SK-N-SH (cell line): ENCODE measurements around the gene LRCH4. TPM values are rescaled to one million over a fixed set of nuclear protein-coding genes. Genes with fewer than 3 reads are reported as not detected.

Source experiments
- CTCF ChIA-PET: fragments of 300-600, 350-600 bp; formaldehyde crosslinking; extraction: SDS; loops from one replicate; lab custom pipeline; 2021; lab: Yijun Ruan, JAX
- POLR2A ChIA-PET: fragments of 350-600 bp; sonication (Branson Sonifier 250); formaldehyde crosslinking; extraction: SDS; loops from one replicate; lab custom pipeline; 2020; ENCODE audit warnings: antibody characterized with exemption, inconsistent platforms; lab: Yijun Ruan, JAX
- DNase-seq: peaks from one replicate; pipeline ENCODE4 v3.0.0; 2012
- H2AFZ ChIP-seq: fragments of 200-600 bp; sonication (generic); 2 replicates; pipeline ENCODE4 v1.8.1; 2016; ENCODE audit warnings: antibody characterized with exemption, mild to moderate bottlenecking, low read depth
- H3F3A ChIP-seq: fragments of 200-600 bp; sonication (generic); replicated peaks from 2 replicates; pipeline ENCODE3; 2016; ENCODE audit warnings: antibody characterized with exemption, mild to moderate bottlenecking; ENCODE audit not compliant: insufficient read depth
- H3K27ac ChIP-seq, 2 experiments: fragments of 200-500 bp in 1 of 2; fragments of 200-600 bp in 1 of 2; sonication (Bioruptor generic) in 1 of 2; sonication (generic), shearing (Covaris generic) in 1 of 2; 2 replicates each; pipeline versions ENCODE4 v1.5.1 to v1.6.1; 2014 to 2016; ENCODE audit warnings: low read depth in 2 of 2, inconsistent platforms in 1 of 2, low read length in 1 of 2, mild to moderate bottlenecking in 1 of 2, mixed read lengths in 1 of 2
- H3K27me3 ChIP-seq: fragments of 200-600 bp; sonication (generic), shearing (Covaris generic); 2 replicates; pipeline ENCODE4 v1.6.1; 2016; ENCODE audit warnings: mixed run types; ENCODE audit not compliant: insufficient read depth
- H3K36me3 ChIP-seq, 2 experiments: fragments of 200-500 bp in 1 of 2; fragments of 200-600 bp in 1 of 2; sonication (Bioruptor generic) in 1 of 2; sonication (generic) in 1 of 2; replicated peaks in 1 of 2; 2 replicates each; pipeline versions ENCODE3 to v1.5.1; 2014 to 2016; ENCODE audit warnings: low read length in 1 of 2, mild to moderate bottlenecking in 1 of 2; ENCODE audit not compliant: insufficient read depth in 2 of 2, control insufficient read depth in 1 of 2
- H3K4me1 ChIP-seq, 2 experiments: fragments of 200-500 bp in 1 of 2; fragments of 200-600 bp in 1 of 2; sonication (Bioruptor generic) in 1 of 2; sonication (generic), shearing (Covaris generic) in 1 of 2; 2 replicates each; pipeline versions ENCODE4 v1.5.1 to v1.6.1; 2014 to 2016; ENCODE audit warnings: low read depth in 1 of 2, low read length in 1 of 2, mixed run types in 1 of 2; ENCODE audit not compliant: insufficient read depth in 2 of 2, control insufficient read depth in 1 of 2
- H3K4me2 ChIP-seq: fragments of 200-600 bp; sonication (generic), shearing (Covaris generic); 2 replicates; pipeline ENCODE4 v1.6.1; 2017; ENCODE audit warnings: mixed run types
- H3K4me3 ChIP-seq, 2 experiments: fragments of 200-500 bp in 1 of 2; fragments of 200-600 bp in 1 of 2; sonication (Bioruptor generic) in 1 of 2; sonication (generic), shearing (Covaris generic) in 1 of 2; 2 replicates each; pipeline versions ENCODE4 v1.5.1 to v1.8.1; 2014 to 2016; ENCODE audit warnings: low read depth in 2 of 2, inconsistent platforms in 1 of 2, low read length in 1 of 2, mild to moderate bottlenecking in 1 of 2, mixed read lengths in 1 of 2, moderate library complexity in 1 of 2
- H3K79me2 ChIP-seq: fragments of 200-600 bp; sonication (generic); 2 replicates; pipeline ENCODE4 v1.8.1; 2017; ENCODE audit warnings: mild to moderate bottlenecking; ENCODE audit not compliant: insufficient read depth
- H3K9ac ChIP-seq: fragments of 200-600 bp; sonication (generic); 2 replicates; pipeline ENCODE4 v1.6.1; 2017; ENCODE audit warnings: mixed run types
- H3K9me2 ChIP-seq: fragments of 200-600 bp; sonication (generic); 2 replicates; pipeline ENCODE4 v1.6.1; 2017; ENCODE audit warnings: mixed run types
- H3K9me3 ChIP-seq: fragments of 200-600 bp; sonication (generic); 2 replicates; pipeline ENCODE4 v1.6.1; 2017; ENCODE audit warnings: mixed run types, mild to moderate bottlenecking, moderate library complexity
- H4K20me1 ChIP-seq: fragments of 200-600 bp; sonication (generic); 2 replicates; pipeline ENCODE4 v1.6.1; 2017; ENCODE audit warnings: mild to moderate bottlenecking, mixed run types; ENCODE audit not compliant: insufficient read depth
- CTCF ChIP-seq: fragments of 200-600 bp; sonication (generic); IDR thresholded peaks from 2 replicates; pipeline ENCODE4 v1.6.1; 2017; ENCODE audit warnings: antibody characterized with exemption, mild to moderate bottlenecking, moderate library complexity
- ELF1 ChIP-seq: IDR thresholded peaks from 2 replicates; pipeline ENCODE4 v1.4.0; 2012
- FOXJ3 ChIP-seq: sonication (generic); formaldehyde crosslinking; IDR thresholded peaks from 2 replicates; pipeline ENCODE4 v1.5.1; 2020; ENCODE audit warnings: mild to moderate bottlenecking, missing genetic modification reagents
- GATA2 ChIP-seq: sonication (generic); formaldehyde crosslinking; IDR thresholded peaks from 2 replicates; pipeline ENCODE4 v1.5.0; 2020; ENCODE audit warnings: mild to moderate bottlenecking, missing genetic modification reagents
- IRF3 ChIP-seq: fragments of 150-350 bp; IDR thresholded peaks from 2 replicates; pipeline ENCODE4 v1.6.1; 2016; ENCODE audit warnings: mild to moderate bottlenecking, low read depth, low read length
- JUND ChIP-seq: IDR thresholded peaks from 2 replicates; pipeline ENCODE4 v1.4.0; 2012
- MAX ChIP-seq: IDR thresholded peaks from 2 replicates; pipeline ENCODE4 v1.4.0; 2012; ENCODE audit warnings: low read depth
- NFIC ChIP-seq: IDR thresholded peaks from 2 replicates; pipeline ENCODE4 v1.4.0; 2012; ENCODE audit warnings: borderline replicate concordance
- NRF1 ChIP-seq: IDR thresholded peaks from 2 replicates; pipeline ENCODE4 v1.6.1; 2012; ENCODE audit warnings: low read depth, mild to moderate bottlenecking, low read length
- POLR2AphosphoS5 ChIP-seq: IDR thresholded peaks from 2 replicates; pipeline ENCODE4 v1.6.1; 2012; ENCODE audit warnings: low read depth, low read length
- RCOR1 ChIP-seq: fragments of 150-350 bp; IDR thresholded peaks from 2 replicates; pipeline ENCODE4 v1.6.1; 2017; ENCODE audit warnings: antibody characterized with exemption, low read length
- RFX5 ChIP-seq: IDR thresholded peaks from 2 replicates; pipeline ENCODE4 v1.6.1; 2012; ENCODE audit warnings: mild to moderate bottlenecking, improper control_type of control experiment, low read length
- SIN3A ChIP-seq: IDR thresholded peaks from 2 replicates; pipeline ENCODE4 v1.6.1; 2012; ENCODE audit warnings: low read depth, mild to moderate bottlenecking, low read length, moderate library complexity, borderline replicate concordance
- TCF12 ChIP-seq: IDR thresholded peaks from 2 replicates; pipeline ENCODE4 v1.4.0; 2012
- USF1 ChIP-seq: IDR thresholded peaks from 2 replicates; pipeline ENCODE4 v1.4.0; 2012; ENCODE audit warnings: low read depth, borderline replicate concordance
- WGBS: methylation state at CpG from one replicate; pipeline ENCODE4 v1.1.6; 2017; ENCODE audit warnings: low lambda C conversion rate; 5-methylcytosine and 5-hydroxymethylcytosine counted together
- polyA plus RNA-seq, 3 experiments: library from polyadenylated mRNA; depleted of rRNA; stranded (reverse); fragments of >200 nt; gene quantifications; 2 replicates each; pipeline ENCODE4 v1.2.3, GENCODE V29; 2012

LRCH4 gene
- polyA plus RNA-seq, 1 of the 3 experiments (the other 2 are of a cell fraction) = 29.8 TPM

GRCh38 chr7:100563100-100563564 lies 22.8 kb downstream of the LRCH4 start:
- TF ChIP-seq JUND (no peak), SIN3A (no peak), NFIC (no peak), ELF1 (no peak), POLR2AphosphoS5 (no peak), TCF12 (no peak), MAX (no peak), CTCF (no peak), RFX5 (no peak), USF1 (no peak), RCOR1 (no peak), GATA2 (CRISPR knock-in tag) (no peak), IRF3 (no peak), FOXJ3 (CRISPR knock-in tag) (no peak), NRF1 (no peak)
- Histone ChIP-seq H3K9ac (no peak overlapping the region), H3K9me2 (no peaks in the 10 kb centered on the region), H3K4me3 (no peak overlapping the region), H3F3A (peaks cover 9% of the 10 kb centered on the region), H3K36me3 (peaks cover 0 to 3% of the 10 kb centered on the region in 2 experiments), H3K27me3 (no peaks in the 10 kb centered on the region), H3K4me2 (no peak overlapping the region), H3K79me2 (no peaks in the 10 kb centered on the region), H3K4me1 (peaks cover 0 to 20% of the 10 kb centered on the region in 2 experiments; a peak in 1 of 4 replicates), H3K27ac (no peak overlapping the region), H2AFZ (no peak overlapping the region), H4K20me1 (no peaks in the 10 kb centered on the region), H3K9me3 (no peaks in the 10 kb centered on the region)
- WGBS = 78% methylated on average over 8 of the region's 8 CpGs
- CTCF ChIA-PET = interaction anchor here (0.6 to 16.6 kb wide), 41 partner anchors 9 to 289 kb away, joined by 3 to 398 read pairs (median 6); partner anchors contain the start of genes AGFG2, FBXO24, GIGYF1 and LRCH4
- DNase-seq = no peak
- POLR2A ChIA-PET = interaction anchor here (1.5 kb wide), 1 partner anchor 22 kb away, joined by 3 read pairs; no protein-coding TSS in a partner anchor
